Spleen (tissue), 7 donors: ENCODE results near the gene TARP.

ENCODE experiments used
- CTCF ChIP-seq, 11 experiments: fragments of 200-600 bp in 7 of 11; fragments of 450-650 bp in 4 of 11; sonication (generic) in 4 of 11; IDR thresholded peaks in 8 of 11; conservative IDR thresholded peaks in 3 of 11; 1 replicate in 7 of 11; 2 replicates in 4 of 11; pipeline versions ENCODE4 v1.4.0 to v1.8.0; 2016 to 2021; ENCODE audit warnings: antibody characterized with exemption in 11 of 11, inconsistent platforms in 4 of 11, mild to moderate bottlenecking in 1 of 11
- POLR2AphosphoS5 ChIP-seq, 3 donors: sonication (generic); formaldehyde crosslinking; IDR thresholded peaks; one replicate each; pipeline ENCODE4 v1.5.1; 2017; ENCODE audit warnings: antibody characterized with exemption in 3 of 3
- donor health status: DM: no; HTN: no; CAD: no; lungs with moderate emphysema.
- donor health status: DM: no; HTN: no; CAD: no.
- donor health status: DM: no; HTN: no; CAD: no.

GRCh38 chr7:38292442-38292841, 19.0 kb upstream of the TARP start:
- TF ChIP-seq POLR2AphosphoS5 (IDR thresholded peaks at IDR 0.05) (no peak), CTCF (IDR thresholded peaks at IDR 0.05 in 8 of 11, conservative IDR thresholded peaks at IDR 0.05 in 3 of 11) (no peak)
